ENCODE data around the gene MT1B.

MT1B gene

GRCh38 chr16:56640076-56640475 is 11.6 kb upstream of the MT1B start:
- POLR2A ChIA-PET (ENCODE audit: low non-redundant PET) = no interaction called here
- no peak for TF ChIP-seq CTCF (conservative IDR thresholded peaks at IDR 0.05; ENCODE audit: low read depth)
- no peak for DNase-seq (ENCODE audit: low spot score)
- no peak overlapping the region for H3K27ac ChIP-seq
- CTCF ChIA-PET = interaction anchor here (0.6 kb wide), 1 partner anchor 58 kb away, joined by 3 read pairs; no protein-coding TSS in a partner anchor

- no peak for TF ChIP-seq CTCF (conservative IDR thresholded peaks at IDR 0.05; ENCODE audit: low read depth)
- no peak overlapping the region for H3K27ac ChIP-seq
- no peak for DNase-seq (ENCODE audit: low spot score)
- CTCF ChIA-PET = no interaction called here
- POLR2A ChIA-PET (ENCODE audit: low non-redundant PET) = no interaction called here
Observed at GRCh38 chr16:56641166-56641565, 10.5 kb upstream of the MT1B start.

- peak overlapping the region; percentile 44 for H3K27ac ChIP-seq
- no peak for DNase-seq (ENCODE audit: low spot score)
- TF ChIP-seq CTCF (conservative IDR thresholded peaks at IDR 0.05; ENCODE audit: low read depth) = no peak; the same call in 1 of the 2 replicates
- ChIA-PET CTCF (interaction anchor here (0.6 to 0.7 kb wide), 2 partner anchors 18 to 24 kb away, joined by 3 to 6 read pairs; no protein-coding TSS in a partner anchor), POLR2A (ENCODE audit: low non-redundant PET) (no interaction called here)
Observed at GRCh38 chr16:56643080-56643778, 8.5 kb upstream of the MT1B start.

- ChIA-PET CTCF (interaction anchor here (0.6 to 0.7 kb wide), 3 partner anchors 19 to 79 kb away, joined by 3 to 6 read pairs (median 4); no protein-coding TSS in a partner anchor), POLR2A (ENCODE audit: low non-redundant PET) (no interaction called here)
- TF ChIP-seq CTCF (conservative IDR thresholded peaks at IDR 0.05; ENCODE audit: low read depth) = no peak
- H3K27ac ChIP-seq = peak overlapping the region; percentile 44
- no peak for DNase-seq (ENCODE audit: low spot score)
Observed at GRCh38 chr16:56643833-56644232, 7.9 kb upstream of the MT1B start.

GRCh38 chr16:56645311-56645710 is 6.4 kb upstream of the MT1B start:
- no peak for TF ChIP-seq CTCF (conservative IDR thresholded peaks at IDR 0.05; ENCODE audit: low read depth)
- POLR2A ChIA-PET (ENCODE audit: low non-redundant PET) = no interaction called here
- H3K27ac ChIP-seq = no peak overlapping the region
- CTCF ChIA-PET = no interaction called here
- DNase-seq (ENCODE audit: low spot score) = no peak

- DNase-seq (ENCODE audit: low spot score) = no peak
- ChIA-PET POLR2A (ENCODE audit: low non-redundant PET) (no interaction called here), CTCF (no interaction called here)
- no peak overlapping the region for H3K27ac ChIP-seq
- no peak for TF ChIP-seq CTCF (conservative IDR thresholded peaks at IDR 0.05; ENCODE audit: low read depth)
Observed at GRCh38 chr16:56645838-56646237, 5.8 kb upstream of the MT1B start.
